OCI-LY1 (cell line): Measurements from ENCODE around the gene NKAIN2.
"Not testable (repeated sequence)": the region's sequence is repeated elsewhere in the genome, so short reads cannot be mapped to it uniquely, and the experiment has no call there.

ENCODE experiments used
- H2AFZ ChIP-seq: fragments of 200-600 bp; sonication (generic), shearing (Covaris generic); 2 replicates; pipeline ENCODE4 v1.6.0; 2014; ENCODE audit warnings: antibody characterized with exemption, mild to moderate bottlenecking, low read length
- H3F3A ChIP-seq: fragments of 200-600 bp; sonication (generic), shearing (Covaris generic); 2 replicates; pipeline ENCODE4 v1.6.0; 2014; ENCODE audit warnings: mild to moderate bottlenecking, antibody characterized with exemption, low read length, moderate library complexity; ENCODE audit not compliant: insufficient read depth
- H3K27ac ChIP-seq: fragments of 200-600 bp; sonication (generic); 2 replicates; pipeline ENCODE4 v1.5.1; 2014; ENCODE audit warnings: low read length, mixed run types, mild to moderate bottlenecking, low read depth; ENCODE audit not compliant: poor library complexity, severe bottlenecking
- H3K27me3 ChIP-seq: fragments of 200-600 bp; sonication (generic); 2 replicates; pipeline ENCODE4 v1.6.0; 2014; ENCODE audit warnings: antibody characterized with exemption, mild to moderate bottlenecking, low read length, moderate library complexity; ENCODE audit not compliant: insufficient read depth
- H3K36me3 ChIP-seq: fragments of 200-600 bp; sonication (generic); 2 replicates; pipeline ENCODE4 v1.6.1; 2014; ENCODE audit warnings: mild to moderate bottlenecking, antibody characterized with exemption, low read length, moderate library complexity, mixed read lengths; ENCODE audit not compliant: insufficient read depth
- H3K4me1 ChIP-seq: fragments of 200-600 bp; sonication (generic); 2 replicates; pipeline ENCODE4 v1.5.1; 2014; ENCODE audit warnings: mild to moderate bottlenecking, low read length, moderate library complexity; ENCODE audit not compliant: insufficient read depth, severe bottlenecking
- H3K4me2 ChIP-seq: fragments of 200-600 bp; sonication (generic), shearing (Covaris generic); 2 replicates; pipeline ENCODE4 v1.6.1; 2014; ENCODE audit warnings: low read length
- H3K4me3 ChIP-seq: fragments of 200-600 bp; sonication (generic); 2 replicates; pipeline ENCODE4 v1.5.1; 2014; ENCODE audit warnings: low read length, low read depth, mild to moderate bottlenecking, mixed read lengths; ENCODE audit not compliant: poor library complexity, severe bottlenecking
- H3K79me2 ChIP-seq: fragments of 200-600 bp; shearing (Covaris generic); 2 replicates; pipeline ENCODE4 v1.6.1; 2016; ENCODE audit warnings: mixed run types, low read length, mixed read lengths; ENCODE audit not compliant: insufficient read depth
- H3K9ac ChIP-seq: fragments of 200-600 bp; sonication (generic), shearing (Covaris generic); 2 replicates; pipeline ENCODE4 v1.6.1; 2014; ENCODE audit warnings: mild to moderate bottlenecking, low read length, mixed read lengths
- H3K9me2 ChIP-seq: fragments of 200-600 bp; sonication (generic), shearing (Covaris generic); 2 replicates; pipeline ENCODE4 v1.6.1; 2014; ENCODE audit warnings: low read depth, mild to moderate bottlenecking, low read length, mixed read lengths
- H3K9me3 ChIP-seq: fragments of 200-600 bp; shearing (Covaris generic); 2 replicates; pipeline ENCODE4 v1.6.1; 2014; ENCODE audit warnings: low read length, mixed read lengths
- H4K20me1 ChIP-seq: fragments of 200-600 bp; sonication (generic), shearing (Covaris generic); 2 replicates; pipeline ENCODE4 v1.6.0; 2016; ENCODE audit warnings: mild to moderate bottlenecking, low read length; ENCODE audit not compliant: insufficient read depth
- CTCF ChIP-seq: fragments of 200-600 bp; sonication (generic), shearing (Covaris generic); IDR thresholded peaks from 2 replicates; pipeline ENCODE4 v1.5.1; 2017; ENCODE audit warnings: mild to moderate bottlenecking, antibody characterized with exemption, low read length, moderate library complexity, mixed read lengths
- EZH2 ChIP-seq: fragments of 200-600 bp; sonication (generic), shearing (Covaris generic); IDR thresholded peaks from 2 replicates; pipeline ENCODE4 v1.8.0; 2017; ENCODE audit warnings: borderline replicate concordance, mixed run types, mild to moderate bottlenecking, antibody characterized with exemption, low read length, moderate library complexity, mixed read lengths

NKAIN2 gene

GRCh38 chr6:124011180-124011579 is 207.5 kb downstream of the NKAIN2 start:
- Histone ChIP-seq H3K9me2 (no peaks in the 10 kb centered on the region), H2AFZ (no peak overlapping the region), H3K9me3 (no peaks in the 10 kb centered on the region), H3K27ac (no peak overlapping the region), H3K27me3 (no peaks in the 10 kb centered on the region), H3K4me2 (no peak overlapping the region), H4K20me1 (no peaks in the 10 kb centered on the region), H3K9ac (no peak overlapping the region), H3K79me2 (no peaks in the 10 kb centered on the region), H3K4me1 (no peaks in the 10 kb centered on the region), H3K4me3 (no peak overlapping the region), H3K36me3 (no peaks in the 10 kb centered on the region), H3F3A (no peaks in the 10 kb centered on the region)
- TF ChIP-seq EZH2 (no peak), CTCF (no peak)

DNA sequence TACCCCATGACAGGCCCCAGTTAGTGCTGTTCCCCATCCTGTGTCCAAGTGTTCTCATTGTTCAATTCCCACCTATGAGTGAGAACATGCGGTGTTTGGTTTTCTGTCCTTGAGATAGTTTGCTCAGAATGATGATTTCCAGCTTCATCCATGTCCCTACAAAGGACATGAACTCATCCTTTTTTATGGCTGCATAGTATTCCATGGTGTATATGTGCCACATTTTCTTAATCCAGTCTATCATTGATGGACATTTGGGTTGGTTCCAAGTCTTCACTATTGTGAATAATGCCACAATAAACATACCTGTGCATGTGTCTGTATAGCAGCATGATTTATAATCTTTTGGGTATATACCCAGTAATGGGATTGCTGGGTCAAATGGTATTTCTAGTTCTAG is 218.4 kb downstream of the NKAIN2 start:
- H3K27ac ChIP-seq, H3K4me2 ChIP-seq, H4K20me1 ChIP-seq, H3F3A ChIP-seq, H3K9me2 ChIP-seq, H3K9ac ChIP-seq, H2AFZ ChIP-seq, H3K9me3 ChIP-seq, H3K27me3 ChIP-seq, H3K79me2 ChIP-seq, H3K36me3 ChIP-seq, H3K4me1 ChIP-seq, H3K4me3 ChIP-seq: not testable (repeated sequence)

DNA sequence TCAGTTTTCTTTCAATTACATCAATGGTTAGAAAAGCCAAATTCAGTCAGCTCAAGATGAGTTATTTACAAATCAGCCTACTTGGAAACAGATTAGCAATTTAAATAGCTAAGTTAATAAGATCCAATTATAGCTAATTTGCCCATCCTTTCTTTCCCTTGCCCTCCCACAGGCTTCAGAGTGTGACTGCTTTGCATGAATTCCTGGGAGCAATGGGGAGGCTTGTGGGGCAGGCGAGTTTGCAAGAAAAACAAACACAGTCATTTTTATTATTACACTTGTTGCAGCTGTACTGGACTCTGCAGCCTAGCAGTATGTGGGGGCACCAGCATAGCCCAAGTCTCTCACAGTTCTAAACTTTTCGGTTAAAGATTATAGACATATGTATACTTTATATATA is 219.0 kb downstream of the NKAIN2 start:
- Histone ChIP-seq H3K9me3 (no peaks in the 10 kb centered on the region), H3K4me1 (no peaks in the 10 kb centered on the region), H3K9me2 (no peaks in the 10 kb centered on the region), H3K27ac (no peak overlapping the region), H3K79me2 (no peaks in the 10 kb centered on the region), H3F3A (no peaks in the 10 kb centered on the region), H4K20me1 (no peaks in the 10 kb centered on the region), H3K4me2 (no peak overlapping the region), H3K9ac (no peak overlapping the region), H3K4me3 (no peak overlapping the region), H3K27me3 (no peaks in the 10 kb centered on the region), H2AFZ (no peak overlapping the region), H3K36me3 (no peaks in the 10 kb centered on the region)
- TF ChIP-seq EZH2 (no peak), CTCF (no peak)

DNA sequence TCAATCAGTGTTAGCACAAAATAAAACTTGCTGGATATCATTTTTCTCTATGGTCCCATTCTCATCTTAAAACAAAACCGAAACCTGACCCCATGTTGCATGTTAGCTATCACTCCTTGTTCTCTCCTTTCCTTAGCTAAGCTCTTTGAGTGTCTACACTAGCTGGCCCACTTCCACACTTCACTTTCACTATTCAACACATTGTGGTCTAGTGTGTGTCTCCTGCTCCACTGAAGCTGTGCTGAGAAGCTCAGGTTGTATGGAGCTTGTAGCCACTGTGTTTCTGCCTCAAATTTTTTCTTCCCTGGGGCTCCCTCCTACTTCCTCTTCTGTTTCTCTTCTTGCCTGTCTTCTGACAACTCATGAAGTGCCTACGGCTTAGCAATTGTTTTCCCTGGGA is 223.0 kb downstream of the NKAIN2 start:
- no peak overlapping the region for H3K9ac ChIP-seq
- no peak overlapping the region for H3K27ac ChIP-seq
- no peaks in the 10 kb centered on the region for H3K9me2 ChIP-seq
- TF ChIP-seq CTCF (no peak), EZH2 (no peak)
- H3K79me2 ChIP-seq, result no peaks in the 10 kb centered on the region
- H3K4me2 ChIP-seq, result no peak overlapping the region
- H4K20me1 ChIP-seq, result no peaks in the 10 kb centered on the region
- H3K4me1 ChIP-seq, result no peaks in the 10 kb centered on the region
- no peaks in the 10 kb centered on the region for H3F3A ChIP-seq
- no peak overlapping the region for H2AFZ ChIP-seq
- no peaks in the 10 kb centered on the region for H3K9me3 ChIP-seq
- H3K36me3 ChIP-seq, result no peaks in the 10 kb centered on the region
- no peaks in the 10 kb centered on the region for H3K27me3 ChIP-seq
- no peak overlapping the region for H3K4me3 ChIP-seq
